Endothelial cell of umbilical vein (primary cell): ENCODE results near the gene CHRNA10.

Experiments
- CTCF ChIP-seq, 2 donors: IDR thresholded peaks; 1 replicate in 1 of 2; 2 replicates in 1 of 2; pipeline ENCODE4 v1.5.1; 2011; ENCODE audit warnings: low read length in 2 of 2, mild to moderate bottlenecking in 2 of 2, moderate library complexity in 2 of 2, control low read depth in 1 of 2, inconsistent platforms in 1 of 2, low read depth in 1 of 2; ENCODE audit not compliant: insufficient read depth in 1 of 2; ENCODE audit errors: extremely low read depth in 1 of 2
- JUN ChIP-seq: IDR thresholded peaks from 2 replicates; pipeline ENCODE4 v1.6.1; 2011; ENCODE audit warnings: borderline replicate concordance, low read depth; ENCODE audit not compliant: insufficient read length, insufficient read depth
- POLR2AphosphoS5 ChIP-seq: IDR thresholded peaks from 2 replicates; pipeline ENCODE4 v1.6.1; 2012; ENCODE audit warnings: low read depth, mild to moderate bottlenecking, control low read depth, low read length, moderate library complexity; ENCODE audit not compliant: insufficient read depth

GRCh38 chr11:3703383-3703782 is 32.2 kb upstream of the CHRNA10 start:
- no peak for TF ChIP-seq CTCF (IDR thresholded peaks at IDR 0.05; ENCODE audit: extremely low read depth in 1 of 2, insufficient read depth in 1 of 2, low read depth in 1 of 2, low read length in 2 of 2)
- no peak for TF ChIP-seq POLR2AphosphoS5
- no peak for TF ChIP-seq JUN
